GM21360 (cell line): ENCODE data around the gene TACR2.
"Not testable (repeated sequence)": the region's sequence is repeated elsewhere in the genome, so short reads cannot be mapped to it uniquely, and the experiment has no call there.

Experiments used
- ATAC-seq: cut with Tn5 transposase; IDR thresholded peaks from one replicate; pipeline ENCODE4 v1.9.1; 2021; ENCODE audit warnings: mild to moderate bottlenecking, moderate library complexity; ENCODE audit not compliant: unreplicated experiment

TACR2 gene

DNA sequence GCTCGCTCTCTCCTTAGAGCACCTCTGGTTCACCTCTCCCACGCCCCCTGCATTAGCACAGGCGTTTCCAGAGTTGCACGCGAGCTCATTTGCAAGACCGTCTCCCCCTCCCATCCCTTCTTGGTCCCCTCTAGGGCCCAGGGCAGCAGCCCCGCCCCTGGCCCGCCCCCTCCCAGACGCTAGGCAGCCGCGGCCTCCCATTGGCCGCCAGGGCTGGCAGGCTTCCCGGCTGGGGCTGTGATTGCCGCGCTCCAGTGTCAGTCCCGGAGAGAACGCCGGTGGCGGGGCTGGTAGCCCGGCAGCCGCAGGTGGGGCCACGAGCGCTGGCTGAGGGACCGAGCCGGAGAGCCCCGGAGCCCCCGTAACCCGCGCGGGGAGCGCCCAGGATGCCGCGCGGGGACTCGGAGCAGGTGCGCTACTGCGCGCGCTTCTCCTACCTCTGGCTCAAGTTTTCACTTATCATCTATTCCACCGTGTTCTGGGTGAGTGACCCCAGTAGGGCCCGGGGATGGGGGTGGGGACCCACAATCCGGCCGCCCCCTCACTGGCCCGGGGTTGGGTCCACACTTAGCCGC lies 34.6 kb upstream of the TACR2 start, which contains the start of gene TSPAN15:
TSPAN15 (plus strand) TSS at position 257 of the 575 bp plus-strand sequence; CDS start at position 387, 130 bp downstream.
- peak; percentile 90 for ATAC-seq

DNA sequence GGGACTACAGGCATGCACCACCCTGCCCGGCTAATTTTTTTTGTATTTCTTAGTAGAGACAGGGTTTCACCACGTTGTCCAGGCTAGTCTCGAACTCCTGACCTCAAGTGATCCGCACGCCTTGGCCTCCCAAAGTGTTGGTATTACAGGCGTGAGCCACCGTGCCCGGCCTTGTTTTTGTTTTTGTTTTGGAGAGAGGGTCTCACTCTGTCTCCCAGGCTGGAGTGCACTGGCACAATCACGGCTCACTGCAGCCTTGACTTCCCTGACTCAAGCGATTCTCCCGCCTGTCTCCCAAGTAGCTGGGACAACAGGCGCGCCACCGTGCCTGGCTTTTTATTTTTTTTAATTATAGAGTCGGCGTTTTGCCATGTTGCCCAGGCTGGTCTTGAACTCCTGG lies 33.7 kb upstream of the TACR2 start:
- ATAC-seq = not testable (repeated sequence)

DNA sequence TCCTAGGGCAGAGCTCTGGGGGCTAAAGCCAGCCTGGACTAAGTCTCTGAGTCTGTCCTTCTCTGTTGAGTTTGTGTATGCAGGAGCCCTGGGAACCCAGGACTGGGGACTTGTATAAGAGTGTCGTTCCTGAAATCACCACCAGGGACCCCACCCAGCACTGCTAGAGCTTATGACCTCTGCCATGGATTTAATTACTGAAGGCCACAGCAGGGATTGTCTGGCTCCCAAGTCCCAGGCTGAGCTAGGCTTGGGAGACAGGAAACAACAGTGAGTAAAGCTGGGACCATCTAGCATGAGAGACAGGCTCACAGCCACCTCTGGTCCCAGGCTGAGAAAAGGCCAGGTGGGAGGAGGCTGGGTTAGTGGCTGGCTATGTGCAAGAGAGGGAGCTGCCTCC lies 33.1 kb upstream of the TACR2 start:
- ATAC-seq = peak; percentile 44

DNA sequence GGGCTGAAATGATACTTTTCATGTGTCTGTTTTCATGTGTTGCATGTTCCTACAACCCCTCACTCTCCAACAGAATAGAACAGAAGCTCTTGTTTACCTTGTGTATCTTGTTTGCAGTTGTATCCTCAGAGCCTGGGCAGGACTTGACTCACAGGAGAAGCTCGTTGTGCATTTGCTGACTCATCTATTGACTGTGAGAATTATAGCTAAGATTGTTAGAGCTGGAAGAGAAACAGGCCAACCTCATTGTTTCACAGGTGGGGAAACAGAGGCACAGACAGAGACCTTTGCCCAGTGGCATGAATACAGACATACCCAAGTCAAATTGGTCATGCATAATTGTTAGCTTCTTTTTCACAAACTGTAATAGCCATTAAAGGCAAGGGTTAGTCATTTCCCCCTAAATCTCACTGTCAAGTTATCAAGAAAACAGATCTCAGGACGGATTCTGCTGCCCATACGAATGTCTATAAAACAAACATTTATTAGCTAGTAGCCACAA lies 30.0 kb upstream of the TACR2 start:
- ATAC-seq = no peak

DNA sequence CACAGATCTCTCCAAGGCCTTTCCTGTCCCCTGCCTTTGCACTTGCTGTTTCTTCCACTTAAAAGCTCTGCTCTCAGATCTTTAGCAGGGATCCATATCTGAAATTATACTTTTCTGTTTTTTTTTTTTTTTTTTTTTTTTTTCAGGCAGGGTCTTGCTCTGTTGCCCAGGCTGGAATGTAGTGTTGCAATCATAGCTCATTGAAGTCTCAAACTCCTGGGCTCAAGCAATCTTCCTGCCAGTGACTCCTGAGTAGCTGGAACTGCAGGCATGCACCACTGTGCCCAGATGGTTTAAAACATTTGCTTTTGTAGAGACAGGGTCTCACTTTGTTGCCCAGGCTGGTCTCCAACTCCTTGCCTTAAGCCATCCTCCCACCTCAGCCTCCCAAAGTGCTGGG lies 29.5 kb upstream of the TACR2 start:
- ATAC-seq = no peak

DNA sequence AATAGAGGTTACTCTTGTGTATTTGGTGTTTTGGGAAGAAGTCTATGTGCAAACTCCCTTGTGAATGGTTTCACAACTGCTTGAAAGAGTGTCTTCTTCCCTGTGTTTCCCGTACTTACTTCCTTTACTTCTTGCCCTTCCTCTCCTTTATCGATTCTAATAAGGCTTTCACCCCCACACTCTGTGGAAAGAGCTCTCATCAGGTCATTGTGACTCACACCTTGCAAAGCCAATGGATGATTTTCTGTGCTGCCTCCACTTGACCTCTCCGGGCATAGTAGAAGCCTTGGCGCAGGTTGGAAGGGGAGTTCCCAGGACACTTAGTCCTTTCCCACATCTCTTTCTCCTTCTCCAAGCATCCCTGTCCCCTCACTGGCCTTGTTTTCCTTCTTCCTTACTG lies 28.3 kb upstream of the TACR2 start:
- no peak for ATAC-seq

DNA sequence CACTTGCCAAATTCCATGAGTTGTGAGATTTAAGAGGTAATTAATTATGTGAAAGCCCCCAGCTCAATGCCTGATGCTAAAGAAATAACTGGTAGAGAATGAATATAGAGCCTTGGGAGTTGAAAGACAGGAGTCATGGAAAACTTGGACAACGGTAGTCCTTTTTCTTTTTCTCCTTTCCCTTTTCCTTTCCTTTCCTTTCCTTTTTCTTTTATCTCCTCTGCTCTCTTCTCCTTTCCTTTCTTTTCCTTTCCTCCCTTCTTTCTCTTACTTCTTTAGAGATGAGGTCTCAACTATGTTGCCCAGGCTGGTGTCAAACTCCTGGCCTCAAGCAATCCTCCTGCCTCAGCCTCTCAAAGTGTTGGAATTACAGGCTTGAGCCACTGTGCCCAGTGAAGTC lies 26.6 kb upstream of the TACR2 start:
- no peak for ATAC-seq

DNA sequence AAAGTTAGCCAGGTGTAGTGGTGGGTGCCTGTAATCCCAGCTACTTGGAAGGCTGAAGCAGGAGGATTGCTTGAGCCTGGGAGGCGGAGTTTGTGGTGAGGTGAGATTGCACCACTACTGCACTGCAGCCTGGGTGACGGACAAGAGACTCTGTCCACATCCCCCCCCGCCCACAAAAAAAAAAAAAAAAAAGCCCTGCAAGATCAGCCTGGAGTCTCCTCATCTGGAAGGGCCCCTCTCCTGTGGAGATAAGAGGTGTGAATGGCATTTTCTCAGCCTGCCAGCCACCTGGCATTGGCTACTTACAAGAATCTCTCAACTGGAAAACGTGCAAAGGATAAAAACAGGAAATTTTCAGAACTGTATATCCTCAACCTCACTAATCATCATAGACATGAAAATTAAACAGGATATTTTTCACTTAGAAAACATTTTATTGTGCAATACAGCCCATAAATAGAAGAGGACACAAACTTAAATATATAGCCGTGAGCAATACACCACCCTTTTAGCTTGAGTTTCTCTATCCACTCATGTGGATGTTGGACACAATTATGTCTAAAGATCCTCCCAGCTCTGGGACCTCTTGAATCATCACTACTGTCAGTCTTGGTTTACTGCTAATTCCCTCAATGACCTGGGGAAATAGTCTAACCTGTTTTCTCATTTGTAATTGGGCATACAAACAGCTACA lies 23.2 kb upstream of the TACR2 start:
- ATAC-seq = no peak

DNA sequence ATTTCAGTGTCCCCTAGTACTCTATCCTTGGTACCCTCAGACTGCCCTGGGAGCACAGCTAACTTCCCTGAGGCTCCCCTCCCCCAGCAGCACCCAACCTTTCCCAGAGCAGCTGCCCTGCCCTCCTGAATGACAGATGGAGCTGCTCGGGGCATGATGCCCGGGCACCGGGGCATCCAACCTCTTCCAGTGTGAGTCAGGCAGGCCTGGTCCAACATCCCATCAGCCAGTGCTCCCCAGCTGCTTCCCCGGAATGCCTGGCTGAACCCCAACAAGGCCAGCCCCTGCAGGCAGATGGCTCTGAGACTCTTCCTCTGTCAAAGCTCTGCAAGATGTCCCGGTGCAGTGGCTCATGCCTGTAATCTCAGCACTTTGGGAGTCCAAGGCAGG lies 22.6 kb upstream of the TACR2 start:
- no peak for ATAC-seq

DNA sequence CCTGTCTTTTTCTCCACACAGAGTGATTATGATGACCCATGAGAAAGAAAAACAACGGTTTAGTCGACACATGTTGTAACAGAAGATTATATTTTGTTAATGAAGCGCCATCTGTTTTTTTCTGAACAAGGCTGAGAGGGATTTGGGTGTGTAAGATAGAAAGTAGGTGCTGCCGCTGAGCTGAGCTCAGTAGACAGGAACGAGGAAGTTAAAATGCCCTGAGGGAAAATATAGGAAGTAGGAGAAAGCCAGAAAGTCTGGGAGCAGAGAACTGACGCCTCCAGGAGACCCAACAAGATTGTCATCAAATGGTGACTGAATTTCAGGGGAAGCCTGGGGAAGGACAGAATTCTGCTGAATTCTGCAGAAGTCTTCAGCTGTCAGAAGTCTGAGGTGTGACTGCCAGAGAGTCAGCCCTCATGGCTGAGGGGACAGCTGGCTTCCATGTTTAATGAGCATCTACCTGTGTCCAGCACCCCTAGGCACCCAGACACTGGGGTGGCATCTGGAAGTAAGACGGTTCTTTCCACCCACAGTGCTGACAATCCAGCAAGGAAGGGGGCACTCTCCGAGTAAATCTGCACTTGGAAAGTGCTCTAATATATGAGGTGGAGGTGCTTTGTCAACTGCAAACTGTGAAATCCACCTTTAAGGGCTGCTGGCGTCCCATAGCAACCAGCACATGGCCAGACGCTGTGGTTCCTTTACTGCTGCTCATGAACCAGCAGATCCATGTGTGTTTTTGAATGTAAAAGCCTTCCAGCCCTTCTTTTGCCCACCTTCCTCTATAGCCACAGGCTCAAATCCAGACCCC lies 22.0 kb upstream of the TACR2 start:
- no peak for ATAC-seq

DNA sequence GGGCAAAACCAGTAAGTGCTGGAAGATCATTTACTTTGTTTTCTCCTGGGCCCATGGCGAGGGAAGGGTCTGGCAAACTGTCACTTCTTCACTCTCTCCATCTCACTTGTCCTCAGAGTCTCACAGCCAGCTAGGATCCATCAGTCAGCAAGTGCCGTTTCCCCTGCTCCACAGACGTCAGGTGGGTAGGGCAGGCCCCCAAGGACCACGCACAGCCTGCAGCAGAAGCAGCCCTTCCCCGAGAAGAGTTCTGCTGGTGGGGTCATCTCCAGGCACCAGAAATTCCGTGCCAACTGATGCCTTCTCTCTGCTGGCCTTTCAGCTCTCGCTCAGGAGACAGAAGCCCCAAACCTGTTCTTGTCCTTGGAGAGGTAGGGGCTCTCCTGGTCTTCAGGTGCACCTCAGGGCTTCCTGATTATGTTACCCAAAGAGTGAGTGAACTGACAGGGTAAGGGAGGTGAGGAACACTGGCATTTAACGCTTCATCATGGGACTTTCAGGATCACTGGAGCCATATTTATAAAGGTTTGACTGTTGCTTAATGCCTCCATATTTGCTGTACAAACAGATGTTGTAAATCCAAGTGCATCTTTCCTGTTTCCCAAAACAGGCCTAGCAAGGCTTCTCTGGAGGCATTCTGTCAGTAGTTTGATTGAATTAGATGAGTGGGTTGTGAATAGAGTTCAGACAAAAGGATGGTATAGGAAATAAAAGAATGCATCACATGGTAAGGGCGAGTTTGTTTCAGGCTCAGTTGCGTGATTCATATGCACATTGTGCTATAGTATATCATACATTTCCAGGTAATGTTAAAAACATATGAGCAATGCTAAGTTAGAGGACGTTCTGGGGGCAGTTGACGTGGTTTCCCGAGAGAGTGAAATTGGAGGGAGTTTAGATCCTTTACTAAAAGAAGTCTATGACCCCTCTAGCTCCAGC lies 20.9 kb upstream of the TACR2 start:
- no peak for ATAC-seq

DNA sequence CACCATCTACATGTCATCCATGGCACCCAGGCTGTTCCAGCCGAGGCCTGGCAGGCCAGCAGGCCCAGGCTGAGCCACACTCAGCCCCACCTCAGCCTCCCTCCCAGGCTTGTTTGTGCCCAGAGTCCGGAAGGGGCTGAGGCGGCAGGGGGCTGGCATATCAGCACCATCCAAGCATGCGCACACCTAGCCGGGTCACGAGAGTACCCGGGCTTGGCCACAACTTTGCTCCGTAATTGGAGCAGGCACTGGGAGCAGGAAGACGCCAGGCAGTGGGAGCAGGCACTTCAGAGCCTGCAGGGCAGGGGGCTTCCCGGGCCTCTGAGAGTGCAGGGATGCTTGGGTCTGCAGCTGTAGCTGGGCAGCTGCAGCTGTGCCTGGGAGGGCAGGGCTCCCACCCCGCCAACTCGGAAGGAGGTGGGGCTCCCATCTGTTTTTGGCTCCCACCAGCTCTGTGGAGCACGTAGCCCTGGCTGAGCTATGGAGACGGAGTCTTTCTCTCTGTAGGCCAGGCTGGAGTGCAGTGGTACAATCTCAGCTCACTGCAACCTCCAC lies 19.3 kb upstream of the TACR2 start:
- no peak for ATAC-seq

DNA sequence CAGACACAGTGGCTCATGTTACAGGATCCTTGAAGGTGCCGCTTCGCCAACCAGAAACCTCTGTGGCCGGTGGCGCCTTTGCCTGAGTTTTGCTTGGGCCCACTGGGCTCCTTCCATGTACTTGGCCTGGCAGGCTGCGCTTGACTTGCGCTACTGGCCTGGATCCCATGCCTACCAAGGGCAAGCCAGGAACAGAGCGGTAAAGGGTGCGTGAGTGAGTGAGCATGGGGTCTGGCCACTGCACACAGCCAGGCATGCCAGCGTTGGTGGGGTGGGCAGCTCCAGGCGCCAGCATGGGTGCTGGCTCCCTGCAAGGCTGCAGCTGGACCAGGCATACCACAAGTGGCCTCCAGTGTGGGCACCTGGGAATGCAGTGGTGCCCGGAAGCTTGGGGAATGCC lies 18.2 kb upstream of the TACR2 start:
- ATAC-seq = no peak

DNA sequence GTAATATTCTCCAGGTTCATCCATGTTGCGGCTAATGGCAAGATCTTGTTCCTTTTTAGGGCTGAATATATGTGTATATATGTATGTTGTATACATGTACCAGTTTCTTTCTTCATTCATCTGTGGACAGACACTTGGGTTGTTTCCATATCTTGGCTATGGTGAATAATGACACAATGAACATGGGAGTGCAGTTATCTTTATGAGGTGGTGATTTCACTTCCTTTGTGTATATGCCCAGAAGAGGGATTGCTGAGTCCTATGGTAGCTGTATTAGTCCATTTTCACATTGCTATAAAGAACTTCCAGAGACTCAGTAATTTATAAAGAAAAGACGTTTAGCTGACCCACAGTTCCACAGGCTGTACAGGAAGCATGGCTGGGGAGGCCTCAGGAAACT lies 17.5 kb upstream of the TACR2 start:
- no peak for ATAC-seq

DNA sequence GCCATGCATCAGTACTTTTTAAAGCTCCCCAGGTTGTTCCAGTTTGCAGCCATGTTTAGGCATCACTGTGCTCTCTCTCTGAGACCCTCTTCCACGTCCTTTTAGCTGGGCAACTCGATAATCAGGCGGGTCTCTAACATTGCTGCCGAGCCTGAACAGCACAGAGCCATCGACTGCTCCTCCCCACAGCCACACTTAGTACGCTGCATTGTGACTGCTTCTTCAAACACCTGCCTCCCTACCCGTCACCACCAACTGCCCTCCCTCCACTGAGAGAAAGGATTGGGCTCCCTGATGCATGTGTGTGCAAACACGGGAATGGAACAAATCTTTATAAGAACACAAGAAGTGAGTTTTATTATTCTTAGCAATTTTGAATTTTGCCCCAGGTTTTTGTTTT lies 11.4 kb upstream of the TACR2 start:
- ATAC-seq = no peak

DNA sequence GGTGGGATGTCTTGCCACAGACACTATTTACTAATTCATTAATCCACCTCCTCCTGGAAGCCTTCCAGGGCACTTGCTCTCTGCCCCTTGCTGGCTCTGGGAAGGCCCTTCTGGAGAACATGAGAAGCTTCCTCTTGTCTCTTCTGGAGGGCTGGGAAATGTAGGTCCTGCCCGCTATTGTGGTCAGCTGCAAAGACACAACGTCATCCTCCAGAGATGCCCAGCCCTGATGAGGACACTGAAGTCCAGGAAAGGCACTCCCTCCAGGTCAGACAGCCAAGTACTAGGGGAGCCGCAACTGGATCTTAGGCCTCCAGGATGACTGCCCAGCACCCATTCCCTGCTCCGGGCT lies 9.6 kb upstream of the TACR2 start:
- ATAC-seq = no peak

DNA sequence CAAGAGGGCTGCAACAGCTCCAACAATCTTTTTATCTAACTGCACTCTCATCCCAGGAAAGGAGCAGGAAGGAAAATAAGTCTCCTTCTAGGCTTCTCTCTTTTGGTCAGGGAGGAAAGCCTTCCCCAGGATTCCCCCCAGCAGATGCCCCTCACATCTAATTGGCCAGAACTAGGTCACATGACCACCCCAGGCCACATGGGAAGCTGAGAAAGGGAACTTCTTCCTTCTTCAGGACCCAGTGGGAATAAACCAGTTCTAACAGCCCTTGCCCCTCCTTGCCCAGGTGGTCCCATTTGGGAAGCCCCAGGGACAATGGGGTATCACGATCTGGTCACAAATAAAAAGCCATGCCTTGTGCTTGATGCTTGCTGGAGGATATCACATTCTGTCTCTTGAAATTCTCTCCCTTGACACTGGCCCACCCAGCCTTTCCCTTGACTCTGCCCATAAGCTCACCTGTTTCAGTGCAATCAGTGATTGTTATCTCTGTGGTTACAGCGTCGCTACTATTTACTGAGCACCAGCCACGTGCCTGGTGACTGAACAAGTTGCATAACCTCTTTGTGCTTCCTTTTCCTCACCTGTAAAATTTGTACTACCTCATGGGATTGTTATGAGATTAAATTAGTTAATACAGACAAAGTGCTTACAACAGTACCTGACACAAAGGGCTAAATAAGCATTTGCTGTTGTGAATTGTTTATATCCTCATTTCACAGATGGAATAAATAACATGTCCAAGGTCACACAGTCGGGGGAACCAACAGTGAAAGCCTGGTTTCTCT lies 9.0 kb upstream of the TACR2 start:
- no peak for ATAC-seq

DNA sequence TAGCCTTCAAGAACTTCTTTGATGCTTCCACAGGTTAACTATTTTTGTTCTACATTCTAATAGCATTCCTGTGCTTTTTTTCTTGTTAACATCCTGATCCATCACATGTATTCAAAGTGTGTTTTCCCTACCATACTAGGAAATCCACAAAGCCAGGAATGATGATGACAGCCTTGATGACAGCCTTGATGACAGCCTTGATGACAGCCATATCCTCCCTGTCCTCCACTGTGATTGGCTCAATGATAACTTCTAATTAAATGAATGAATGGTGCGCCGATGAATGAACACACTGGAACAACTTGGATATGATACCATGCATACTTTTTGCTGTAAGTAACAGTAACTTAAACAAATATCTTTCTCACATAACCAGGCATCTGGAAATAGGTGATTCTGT lies 8.3 kb upstream of the TACR2 start:
- ATAC-seq = no peak

DNA sequence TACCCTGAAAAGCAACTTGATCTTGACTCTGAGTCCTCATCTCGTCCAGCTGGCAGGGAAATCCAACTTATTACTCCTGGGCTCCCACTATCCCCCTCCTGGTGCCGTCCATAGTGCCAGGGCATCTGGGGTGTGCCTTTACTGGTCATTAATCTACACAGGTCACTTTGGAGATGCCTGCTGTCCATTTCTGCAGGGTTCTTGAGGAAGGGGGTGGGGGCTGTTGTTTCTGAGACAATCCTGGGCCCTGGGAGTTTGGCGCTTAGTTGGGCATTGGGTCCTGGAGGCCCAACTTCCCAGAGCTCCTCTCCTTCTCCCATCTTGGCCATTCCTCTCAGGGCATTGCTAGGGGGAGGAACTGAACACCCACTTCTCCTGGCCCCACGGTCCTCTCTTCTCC lies 6.0 kb upstream of the TACR2 start:
- ATAC-seq = no peak
